ELR (cell line): ENCODE data around the gene RIPOR2.
A peak's percentile ranks its signal among the peaks of the same experiment; 100 is the strongest.
"Not testable (repeated sequence)": the region's sequence is repeated elsewhere in the genome, so short reads cannot be mapped to it uniquely, and the experiment has no call there.

Experiments used
- DNase-seq: peaks from one replicate; pipeline ENCODE4 v3.0.0-alpha.2; 2015; ENCODE audit warnings: low read depth

The RIPOR2 gene

GRCh38 chr6:24951811-24952299 is 16.1 kb upstream of the RIPOR2 start:
- DNase-seq, result no peak

DNA sequence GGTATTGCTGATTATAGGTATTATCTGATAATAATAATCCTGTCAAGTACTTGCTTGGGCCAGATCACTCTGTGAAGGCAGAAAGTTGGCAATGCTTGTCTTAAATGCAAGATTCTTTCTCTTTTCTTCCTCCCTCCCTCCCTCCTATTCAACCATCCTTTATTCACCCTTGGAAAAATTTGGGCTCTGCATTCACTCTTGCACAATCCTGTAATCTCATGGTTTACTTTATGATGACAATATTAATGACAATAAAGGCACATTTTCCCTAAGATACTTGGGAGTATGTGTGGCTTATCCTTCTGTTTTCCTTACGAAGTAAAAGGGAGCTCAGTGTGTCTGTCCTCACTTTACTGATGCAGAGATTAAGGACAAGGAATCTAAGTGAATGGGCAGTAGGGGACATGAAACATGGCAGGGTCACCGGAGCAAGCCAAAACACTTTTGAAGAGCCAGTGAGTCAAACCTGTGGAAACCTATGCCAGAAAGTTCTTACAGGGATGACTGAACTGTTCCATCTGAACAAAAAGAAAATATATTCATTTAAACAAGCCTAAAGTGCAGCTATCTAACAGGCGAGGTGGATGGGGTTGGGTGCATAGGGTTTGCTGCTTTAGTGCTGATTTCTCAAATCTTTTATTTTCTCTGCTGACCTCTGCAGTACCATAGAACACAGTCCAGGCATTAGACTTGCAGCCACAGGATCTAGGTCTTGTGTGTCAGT is 14.6 kb upstream of the RIPOR2 start:
- DNase-seq, result no peak

- DNase-seq, result no peak
Measured at GRCh38 chr6:24949020-24949569, 13.3 kb upstream of the RIPOR2 start.

GRCh38 chr6:24948261-24948660 is 12.5 kb upstream of the RIPOR2 start:
- DNase-seq, result not testable (repeated sequence)

DNA sequence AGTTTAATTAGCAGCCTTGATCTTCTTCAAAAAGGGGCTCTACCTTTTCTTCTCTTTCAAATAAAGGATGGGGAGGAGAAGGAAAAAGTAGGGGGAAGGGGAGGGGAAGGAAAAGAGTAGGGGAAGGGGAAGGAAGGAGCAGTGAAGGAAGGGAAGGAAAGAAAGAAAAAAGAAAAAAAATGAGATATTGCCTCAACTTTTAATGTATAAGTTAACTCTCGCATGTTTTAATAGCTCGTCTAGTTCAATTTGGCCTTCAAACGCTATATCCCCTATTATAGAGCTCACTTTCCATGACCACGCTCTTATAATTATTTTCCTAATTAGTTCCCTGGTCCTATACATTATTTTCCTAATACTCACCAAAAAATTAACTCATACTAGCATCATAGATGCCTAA is 11.9 kb upstream of the RIPOR2 start:
- DNase-seq, result no peak

DNA sequence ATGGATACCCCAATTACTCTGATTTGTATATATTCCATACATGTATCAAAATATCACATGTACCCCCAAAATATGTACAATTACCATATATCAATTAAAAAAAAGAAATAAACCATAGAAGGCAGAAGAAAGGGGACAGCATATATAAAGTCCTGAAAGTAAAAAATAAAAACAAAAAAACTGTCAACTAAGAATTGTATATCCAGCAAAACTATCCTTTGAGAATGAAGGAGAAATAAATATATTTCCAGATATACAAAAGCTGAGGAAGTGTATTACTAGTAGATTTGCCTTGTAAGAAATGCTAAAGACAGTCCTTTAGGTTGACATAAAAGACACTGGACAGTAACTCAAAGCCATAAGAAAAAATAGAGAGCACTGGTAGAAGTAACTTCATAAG is 9.3 kb upstream of the RIPOR2 start:
- DNase-seq, result no peak

GRCh38 chr6:24943774-24944173 is 8.0 kb upstream of the RIPOR2 start:
- DNase-seq, result no peak

DNA sequence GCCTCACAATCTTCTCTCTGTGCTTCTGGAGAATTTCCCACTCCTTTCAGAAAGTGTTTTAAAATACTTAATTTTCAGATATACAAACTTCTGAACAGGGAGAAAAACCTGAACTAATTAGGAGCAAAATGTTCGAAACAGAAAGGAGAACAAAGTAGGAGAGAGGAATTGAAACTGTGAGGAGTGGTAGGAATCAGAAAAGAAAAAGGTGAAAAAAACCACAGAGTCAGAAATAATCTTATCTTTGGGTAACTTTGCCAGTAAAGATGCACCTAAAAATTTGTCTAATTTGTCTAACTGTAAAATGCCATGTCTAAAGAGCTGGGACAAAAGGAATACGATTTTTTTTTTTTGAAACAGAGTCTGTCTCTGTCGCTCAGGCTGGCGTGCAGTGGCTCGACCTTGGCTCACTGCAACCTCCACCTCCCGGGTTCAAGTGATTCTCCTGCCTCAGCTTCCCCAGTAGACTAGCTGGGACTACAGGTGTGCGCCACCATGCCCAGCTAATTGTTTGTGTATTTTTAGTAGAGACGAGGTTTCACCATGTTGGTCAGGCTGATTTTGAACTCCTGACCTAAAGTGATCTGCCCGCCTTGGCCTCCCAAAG is 4.7 kb upstream of the RIPOR2 start:
- DNase-seq, result no peak

DNA sequence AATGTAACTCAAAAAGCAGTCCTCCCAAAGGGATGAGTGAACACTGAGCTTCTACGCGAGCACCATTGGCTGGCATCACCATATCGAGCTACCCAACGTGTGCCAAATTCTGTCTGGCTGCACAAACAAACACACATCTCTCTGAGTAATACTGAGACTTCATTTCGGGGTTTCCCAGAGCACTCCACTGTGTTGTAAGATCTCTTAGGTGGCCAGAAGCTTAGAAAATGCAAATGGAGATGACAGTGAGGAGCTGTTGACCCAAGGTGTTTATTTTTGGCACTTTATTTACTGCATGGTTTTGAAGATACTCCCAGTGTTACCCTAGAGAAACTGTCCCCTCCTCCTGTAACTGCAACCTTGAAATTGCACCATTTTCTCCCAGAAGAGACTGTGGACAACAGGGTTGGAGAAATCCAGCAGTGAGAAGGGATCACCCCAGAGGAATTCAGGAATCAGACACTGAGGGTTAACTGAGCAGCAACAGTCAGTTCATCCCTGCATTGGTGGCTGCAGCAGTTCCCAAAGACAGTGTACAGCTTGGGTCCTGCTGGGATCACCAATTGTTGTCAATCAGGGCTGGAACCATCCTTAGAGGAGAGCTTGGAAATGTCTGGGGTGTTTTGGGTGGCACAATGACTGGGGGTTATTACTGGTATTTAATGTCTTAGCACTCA is 1.0 kb upstream of the RIPOR2 start:
- no peak for DNase-seq

DNA sequence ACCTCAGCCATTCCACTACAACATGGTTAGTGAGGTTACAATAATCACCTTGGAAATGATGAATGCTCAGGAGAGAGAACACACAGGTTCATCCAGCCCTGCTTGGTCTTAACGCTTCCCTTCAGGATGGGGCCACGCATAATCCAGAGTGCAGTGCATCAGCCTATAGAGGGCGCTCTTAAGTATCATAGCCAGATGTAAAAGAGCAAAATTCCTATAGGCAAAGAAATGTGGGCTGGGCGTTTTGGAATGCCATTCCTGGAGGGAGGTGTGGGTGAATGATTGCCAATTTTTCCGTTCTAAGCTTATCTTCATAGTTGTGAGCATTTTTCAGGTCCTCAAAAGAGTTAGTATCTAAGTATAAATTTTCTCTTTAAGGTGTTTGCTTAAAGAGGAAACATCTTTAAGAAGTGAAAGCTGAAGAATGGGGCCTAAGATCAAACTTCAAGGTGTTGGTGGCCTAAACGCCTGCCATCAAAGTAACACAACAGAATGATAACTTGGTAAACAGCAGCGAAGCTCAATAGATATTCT is 1.8 kb downstream of the RIPOR2 start:
- peak; percentile 43 for DNase-seq

- no peak for DNase-seq
Measured at GRCh38 chr6:24933266-24933665, 2.5 kb downstream of the RIPOR2 start.

DNA sequence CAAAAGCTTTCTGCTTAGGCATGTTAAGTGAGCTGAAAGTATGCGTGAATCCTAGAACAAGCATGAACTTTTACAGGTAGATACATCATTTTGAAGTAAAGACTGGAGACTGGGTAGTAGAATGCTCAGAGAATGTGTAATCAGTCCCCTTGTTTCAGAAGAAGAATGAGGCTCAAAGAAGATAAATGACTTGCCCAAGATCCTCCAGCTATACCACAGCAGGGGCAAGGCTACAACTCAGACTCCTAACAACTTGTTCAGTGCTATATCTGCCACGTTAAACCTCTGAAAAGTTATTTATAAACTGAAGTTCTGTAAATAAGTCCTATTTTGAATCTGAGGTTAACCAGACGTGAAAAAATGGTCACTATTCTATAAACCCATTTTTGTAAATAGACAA is 2.9 kb downstream of the RIPOR2 start:
- DNase-seq, result no peak

DNA sequence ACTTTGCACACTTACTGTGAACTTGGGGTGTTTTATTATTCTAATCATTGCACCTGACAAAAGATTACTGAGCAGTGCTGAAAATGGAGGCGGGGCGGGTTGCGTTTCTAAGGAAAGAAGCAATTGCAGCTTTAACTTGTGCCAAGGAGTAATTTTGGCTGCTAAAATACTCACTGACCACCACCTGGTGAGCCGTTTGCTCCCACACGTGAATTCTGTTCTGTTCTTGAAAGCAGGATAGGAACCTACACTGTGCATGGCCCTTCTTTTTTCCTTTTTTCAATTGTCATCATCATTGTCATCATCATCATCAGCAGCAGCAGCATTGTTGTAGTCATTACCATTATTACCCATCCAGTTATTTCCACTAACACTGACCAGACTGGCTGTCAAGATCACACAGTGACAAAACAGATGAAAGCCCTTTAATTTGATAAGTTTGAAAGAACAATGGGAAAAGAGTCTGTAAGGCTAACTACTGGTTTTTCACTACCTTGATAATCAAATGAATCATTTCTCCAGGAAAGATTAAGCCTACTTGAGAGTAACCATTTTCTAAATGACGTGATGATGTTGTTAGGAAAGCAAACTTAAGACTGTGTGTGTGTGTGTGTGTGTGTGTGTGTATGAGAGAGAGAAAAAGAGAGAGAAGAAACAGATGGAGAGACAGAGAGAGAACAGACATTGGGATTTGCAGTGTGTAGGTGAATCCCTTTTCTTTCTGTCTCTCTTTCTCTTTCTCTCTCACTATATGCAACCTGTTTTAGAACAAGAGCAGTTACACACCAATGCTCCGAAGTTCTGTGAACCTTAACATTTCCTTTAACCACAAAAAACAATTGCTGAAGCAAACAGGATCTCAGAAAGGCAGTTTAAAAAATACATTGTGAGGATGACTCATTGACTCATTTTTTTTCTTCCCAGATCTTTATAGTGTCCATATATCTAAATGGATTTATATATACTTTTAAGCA is 3.8 kb downstream of the RIPOR2 start:
- peak; percentile 27 for DNase-seq

- no peak for DNase-seq
Measured at GRCh38 chr6:24931296-24931695, 4.5 kb downstream of the RIPOR2 start.

DNA sequence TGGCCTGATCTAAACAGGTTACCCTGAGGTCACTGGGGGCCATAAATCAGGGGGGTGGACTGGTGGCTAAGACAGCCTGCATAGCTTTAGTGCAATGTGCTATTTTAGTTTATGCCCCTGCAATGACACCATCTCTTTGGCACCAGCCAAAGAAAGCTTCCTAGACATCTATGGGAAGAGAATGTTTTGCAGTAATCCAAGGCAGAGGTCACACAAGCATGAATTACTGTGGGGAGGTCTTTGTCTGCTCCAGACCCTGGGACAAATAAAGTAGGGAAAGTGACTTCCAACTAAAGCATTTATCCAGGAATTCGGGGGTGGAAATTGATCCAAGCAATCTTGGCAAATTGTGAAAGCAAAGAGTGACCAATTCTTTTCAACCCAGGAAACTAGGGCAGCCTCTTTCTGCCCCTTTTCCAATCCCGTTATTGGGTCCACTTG is 5.3 kb downstream of the RIPOR2 start:
- no peak for DNase-seq

GRCh38 chr6:24929242-24929641 is 6.5 kb downstream of the RIPOR2 start:
- no peak for DNase-seq

- DNase-seq, result peak; percentile 20
Measured at GRCh38 chr6:24927985-24928745, 7.6 kb downstream of the RIPOR2 start.

DNA sequence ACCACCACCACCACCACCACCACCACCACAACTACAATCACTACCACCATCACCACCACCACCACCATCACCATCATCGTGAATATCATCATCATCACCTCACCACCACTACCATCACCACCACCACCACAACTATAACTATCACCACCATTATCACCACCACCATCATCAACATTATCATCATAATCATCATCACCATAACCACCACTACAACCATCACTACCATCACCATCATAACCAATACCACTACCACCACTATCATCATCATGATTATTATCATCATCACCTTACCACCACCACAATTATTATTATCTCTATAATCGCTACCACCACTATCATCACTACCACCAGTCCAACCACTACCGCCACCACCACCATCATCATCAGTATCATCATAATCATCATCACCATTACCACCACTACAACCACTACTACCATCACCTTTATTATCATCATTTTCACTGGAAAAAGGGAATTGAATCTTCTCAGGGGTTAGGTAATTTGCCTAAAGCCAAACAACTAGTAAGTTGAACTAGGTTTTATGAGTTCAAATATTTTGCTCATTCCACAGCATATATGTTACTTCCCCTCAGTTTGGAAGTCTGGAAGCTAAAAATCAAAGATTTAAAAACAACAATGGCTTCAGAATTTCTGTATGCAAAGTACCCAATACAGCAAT is 8.3 kb downstream of the RIPOR2 start:
- DNase-seq, result no peak

DNA sequence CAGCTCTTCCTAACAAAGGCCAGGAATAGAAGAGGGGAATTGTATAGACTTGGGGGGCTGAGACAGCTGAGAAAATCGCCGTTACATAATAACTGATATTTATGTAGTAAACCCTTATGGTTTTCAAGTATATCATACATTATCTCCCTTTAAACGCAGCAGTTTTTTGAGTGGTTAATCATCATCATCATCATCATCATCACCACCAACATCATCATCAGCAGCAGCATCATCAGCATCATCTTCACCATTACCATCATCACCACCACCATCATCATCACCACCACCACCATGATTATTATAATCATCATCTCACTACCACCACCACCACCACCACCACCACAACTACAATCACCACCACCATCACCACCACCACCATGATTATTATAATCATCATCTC is 9.1 kb downstream of the RIPOR2 start:
- DNase-seq, result not testable (repeated sequence)

- no peak for DNase-seq
Measured at GRCh38 chr6:24926192-24926591, 9.6 kb downstream of the RIPOR2 start.
